Fibroblast of lung (primary cell): ENCODE measurements around the gene ARHGAP45.

Source experiments
- CTCF ChIP-seq, 2 donors: IDR thresholded peaks in 1 of 2; conservative IDR thresholded peaks in 1 of 2; 1 replicate in 1 of 2; 2 replicates in 1 of 2; pipeline ENCODE4 v1.5.1; 2011 to 2012; ENCODE audit warnings: low read length in 2 of 2, control low read depth in 1 of 2, inconsistent platforms in 1 of 2, low read depth in 1 of 2, mild to moderate bottlenecking in 1 of 2
- EZH2 ChIP-seq: IDR thresholded peaks from 2 replicates; pipeline ENCODE4 v1.5.1; 2012; ENCODE audit warnings: low read length, control low read depth, mild to moderate bottlenecking; ENCODE audit errors: missing control alignments

DNA sequence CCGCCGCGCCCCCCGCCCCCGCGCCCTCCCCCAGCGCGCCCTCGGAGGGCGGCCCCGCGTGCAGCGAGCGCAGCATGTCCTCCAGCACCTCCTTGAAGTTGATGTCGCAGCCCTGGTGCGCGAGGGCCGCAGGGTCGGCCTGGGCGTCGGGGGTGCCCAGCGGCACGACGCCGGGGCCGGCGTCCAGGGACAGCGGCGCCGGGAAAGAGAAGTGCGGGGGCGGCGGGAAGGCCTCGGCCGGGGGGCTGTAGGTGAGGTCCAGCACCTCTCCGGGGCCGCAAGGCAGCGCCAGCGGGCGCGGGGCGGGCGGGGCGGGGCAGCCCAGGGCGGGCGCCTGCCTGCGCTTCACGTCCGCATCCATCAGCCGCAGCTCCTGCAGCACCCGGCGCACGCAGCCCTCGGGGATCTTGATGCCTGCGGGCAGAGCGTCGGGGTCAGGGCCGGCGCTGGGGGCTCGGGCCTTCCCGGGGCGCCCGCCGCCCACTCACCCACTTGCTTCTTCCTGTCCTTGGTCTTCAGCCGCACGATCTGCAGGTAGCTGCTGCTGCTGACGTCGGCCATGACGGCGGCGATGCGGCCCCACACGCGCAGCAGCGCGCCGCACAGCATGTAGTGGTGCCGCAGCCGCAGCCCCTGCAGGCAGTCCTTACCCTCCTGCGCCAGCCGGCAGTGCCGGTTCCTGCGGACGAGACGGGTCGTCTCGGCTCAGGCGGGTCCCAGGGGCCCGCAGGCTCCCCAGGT, 41.5 kb downstream of the ARHGAP45 start:
- TF ChIP-seq CTCF (conservative IDR thresholded peaks at IDR 0.05 in 1 of 2, IDR thresholded peaks at IDR 0.05 in 1 of 2; ENCODE audit: low read depth in 1 of 2, low read length in 2 of 2) (no peak), EZH2 (no peak)
